Measurements from ENCODE around the gene CFAP299.
"Not testable (repeated sequence)": the region's sequence is repeated elsewhere in the genome, so short reads cannot be mapped to it uniquely, and the experiment has no call there.

CFAP299 gene

DNA sequence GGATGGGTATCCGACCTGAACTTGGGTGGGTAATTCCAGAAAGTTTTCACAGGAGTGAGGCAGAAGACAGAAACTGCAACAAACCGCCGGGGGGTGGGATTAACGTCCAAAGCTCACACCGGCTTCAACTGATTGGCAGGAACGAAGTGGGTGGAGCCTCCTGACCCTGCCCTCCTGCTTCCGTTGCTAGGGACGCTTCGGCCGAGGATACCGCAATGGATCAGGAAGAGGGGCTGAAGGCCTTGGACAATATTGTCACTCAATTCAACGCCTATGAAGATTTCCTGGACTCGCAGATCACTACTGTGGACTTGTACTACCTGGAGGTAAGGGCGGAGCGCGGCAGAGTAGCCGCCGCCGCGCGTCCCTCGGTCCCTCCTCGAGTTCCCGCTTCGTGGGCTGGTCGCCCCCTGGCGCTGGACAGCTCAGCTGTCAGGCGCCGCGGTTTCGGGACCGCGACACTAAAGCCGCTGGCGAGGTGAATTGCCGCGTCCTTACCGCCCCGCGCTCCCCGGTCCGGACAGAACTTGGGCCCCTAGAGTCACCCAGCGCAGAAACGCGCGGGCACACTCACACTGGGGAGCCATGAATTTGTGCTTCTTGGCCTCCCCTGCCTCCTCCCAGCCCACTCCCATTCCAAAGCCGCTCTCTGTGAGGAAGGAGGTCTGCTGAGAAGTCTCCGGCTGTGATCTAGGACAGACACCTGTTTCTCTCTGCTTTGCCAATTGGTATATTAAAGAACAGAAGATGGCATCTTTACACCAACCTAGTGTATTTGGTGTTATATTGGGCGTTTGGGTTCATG, at the start of gene CFAP299:
TSS of gene CFAP299 (plus strand) at position 177 of the 805 bp plus-strand sequence.
- DNase-seq (ENCODE audit: low read depth) = peak; percentile 67

DNA sequence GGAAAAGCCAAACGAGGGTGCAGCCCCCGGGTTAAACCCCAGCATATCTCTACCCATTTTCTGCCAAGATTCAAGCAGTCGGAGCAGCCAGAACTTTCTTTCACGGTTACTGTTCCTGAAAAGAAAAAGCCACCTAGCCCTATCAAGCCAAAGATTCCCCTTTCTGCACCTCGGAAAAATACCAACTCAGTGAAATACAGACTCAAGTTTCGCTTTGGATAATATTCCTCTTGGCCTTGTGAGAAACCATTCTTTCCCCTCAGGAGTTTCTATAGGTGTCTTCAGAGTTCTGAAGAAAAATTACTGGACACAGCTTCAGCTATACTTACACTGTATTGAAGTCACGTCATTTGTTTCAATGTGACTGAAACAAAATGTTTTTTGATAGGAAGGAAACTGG, 49.1 kb upstream of the CFAP299 start:
- no peak for DNase-seq (ENCODE audit: low read depth)

DNA sequence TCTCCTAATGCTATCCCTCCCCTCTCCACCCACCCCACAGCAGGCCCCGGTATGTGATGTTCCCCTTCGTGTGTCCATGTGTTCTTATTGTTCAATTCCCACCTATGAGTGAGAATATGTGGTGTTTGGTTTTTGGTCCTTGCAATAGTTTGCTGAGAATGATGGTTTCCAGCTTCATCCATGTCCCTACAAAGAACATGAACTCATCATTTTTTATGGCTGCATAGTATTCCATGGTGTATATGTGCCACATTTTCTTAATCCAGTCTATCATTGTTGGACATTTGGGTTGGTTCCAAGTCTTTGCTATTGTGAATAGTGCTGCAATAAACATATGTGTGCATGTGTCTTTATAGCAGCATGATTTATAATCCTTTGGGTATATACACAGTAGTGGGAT, 44.9 kb upstream of the CFAP299 start:
- DNase-seq (ENCODE audit: low read depth) = not testable (repeated sequence)

DNA sequence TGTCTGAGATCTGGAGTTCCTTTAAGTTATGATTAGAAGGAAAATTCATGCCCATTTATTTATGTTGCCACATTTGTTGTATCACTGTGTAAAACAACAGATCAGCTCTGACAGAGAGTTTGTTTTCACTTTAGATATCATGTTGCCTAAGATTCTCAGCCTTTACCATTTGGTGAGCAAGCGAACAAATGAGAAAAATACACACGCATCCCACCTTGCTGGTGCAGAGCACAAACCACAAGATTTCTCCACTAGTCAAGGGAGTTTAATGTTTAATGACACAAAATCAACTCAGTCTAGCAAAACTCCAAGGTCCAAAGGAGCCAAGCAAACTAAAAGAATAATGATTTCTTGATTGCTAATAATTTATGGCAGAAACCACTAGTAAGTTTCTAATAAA, 41.3 kb upstream of the CFAP299 start:
- DNase-seq (ENCODE audit: low read depth) = no peak

DNA sequence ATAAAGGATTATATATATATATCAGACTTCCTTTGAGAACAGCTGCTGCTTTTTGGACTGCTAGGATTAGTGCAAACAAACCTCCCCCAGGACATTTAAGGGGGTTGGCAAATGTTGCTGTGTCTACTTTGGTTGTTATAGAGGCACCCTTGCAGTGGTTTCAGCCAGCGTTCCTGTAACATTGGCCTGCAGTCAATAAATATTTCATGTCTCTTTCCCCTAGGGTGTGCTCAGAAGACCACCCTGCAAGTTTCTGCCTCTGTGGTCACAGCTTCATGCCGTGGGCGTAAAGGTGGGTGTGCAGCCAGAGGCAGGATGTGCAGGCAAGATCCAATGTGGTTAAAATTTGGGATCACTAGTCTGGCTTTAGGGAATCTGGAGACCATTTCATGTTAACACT, 40.2 kb upstream of the CFAP299 start:
- no peak for DNase-seq (ENCODE audit: low read depth)

DNA sequence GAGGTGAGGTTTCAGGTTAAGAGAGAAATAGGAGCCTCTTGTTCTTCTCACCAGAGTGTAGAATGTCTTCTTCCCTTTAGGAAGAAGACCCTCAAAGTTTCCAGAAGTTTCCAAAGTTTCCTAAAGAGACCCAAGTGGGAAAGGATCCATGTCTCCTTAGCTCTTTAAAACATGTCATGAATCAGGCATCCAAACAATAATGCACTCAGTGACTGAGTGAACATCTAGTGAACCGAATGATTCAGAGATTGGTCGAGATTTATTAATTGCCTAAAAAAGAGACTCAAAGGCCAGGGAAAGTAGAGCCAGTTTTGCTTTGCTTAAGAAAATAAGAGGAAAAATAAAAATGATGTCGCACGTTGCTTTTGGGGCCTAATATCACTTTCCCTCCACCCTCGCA, 39.7 kb upstream of the CFAP299 start:
- no peak for DNase-seq (ENCODE audit: low read depth)

DNA sequence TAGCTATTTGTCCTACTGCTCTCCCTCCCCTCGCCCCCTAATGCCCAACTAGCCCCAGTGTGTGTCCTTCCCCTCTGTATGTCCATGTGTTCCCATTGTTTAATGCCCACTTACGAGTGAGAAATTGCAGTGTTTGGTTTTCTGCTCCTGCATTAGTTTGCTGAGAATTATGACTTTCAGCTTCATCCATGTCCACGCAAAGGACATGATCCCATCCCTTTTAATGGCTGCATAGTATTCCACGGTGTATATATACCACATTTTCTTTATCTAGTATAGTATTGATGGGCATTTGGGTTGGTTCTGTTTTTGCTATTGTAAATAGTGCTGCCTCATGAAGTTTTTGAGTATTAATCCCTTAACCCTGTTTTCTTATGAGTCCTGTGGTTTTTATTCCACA, 33.6 kb upstream of the CFAP299 start:
- DNase-seq (ENCODE audit: low read depth) = no peak

DNA sequence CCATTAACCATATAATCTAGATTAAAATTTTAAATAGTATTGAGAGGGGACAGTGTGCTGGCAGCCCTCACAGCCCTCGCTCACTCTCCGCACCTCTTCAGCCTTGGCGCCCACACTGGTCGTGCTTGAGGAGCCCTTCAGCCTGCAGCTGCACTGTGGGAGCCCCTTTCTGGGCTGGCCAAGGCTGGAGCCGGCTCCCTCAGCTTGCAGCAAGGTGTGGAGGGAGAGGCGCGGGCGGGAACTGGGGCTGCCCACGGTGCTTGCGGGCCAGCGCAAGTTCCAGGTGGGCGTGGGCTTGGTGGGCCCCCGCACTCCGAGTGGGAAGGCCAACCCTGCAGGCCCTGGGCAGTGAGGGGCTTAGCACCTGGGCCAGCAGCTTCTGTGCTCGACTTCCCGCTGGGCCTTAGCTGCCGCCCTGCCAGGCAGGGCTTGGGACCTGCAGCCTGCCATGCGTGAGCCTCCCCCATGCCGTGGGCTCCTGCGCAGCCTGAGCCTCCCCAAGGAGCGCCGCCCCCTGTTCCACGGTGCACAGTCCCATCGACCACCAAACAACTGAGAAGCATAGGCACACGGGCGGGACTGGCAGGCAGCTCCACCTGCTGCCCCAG, 32.8 kb upstream of the CFAP299 start:
- no peak for DNase-seq (ENCODE audit: low read depth)

DNA sequence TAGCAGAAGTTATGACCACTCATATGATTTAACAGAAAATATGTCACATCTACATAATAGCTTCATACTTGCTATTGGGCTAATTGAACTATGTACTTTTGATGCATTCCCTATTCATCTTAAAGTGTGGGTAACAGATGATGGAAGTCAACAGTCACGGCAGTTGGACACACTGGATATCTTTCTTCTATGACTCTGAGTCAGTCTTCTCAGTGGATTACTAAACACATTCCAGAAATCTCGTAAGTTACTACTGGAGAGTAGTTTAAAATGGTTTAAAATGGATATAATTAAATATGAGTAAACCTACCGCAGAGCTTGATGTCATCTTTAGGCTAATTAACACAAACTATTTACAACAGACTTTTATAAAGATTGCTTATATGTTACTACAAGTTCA, 30.1 kb upstream of the CFAP299 start:
- DNase-seq (ENCODE audit: low read depth) = no peak

DNA sequence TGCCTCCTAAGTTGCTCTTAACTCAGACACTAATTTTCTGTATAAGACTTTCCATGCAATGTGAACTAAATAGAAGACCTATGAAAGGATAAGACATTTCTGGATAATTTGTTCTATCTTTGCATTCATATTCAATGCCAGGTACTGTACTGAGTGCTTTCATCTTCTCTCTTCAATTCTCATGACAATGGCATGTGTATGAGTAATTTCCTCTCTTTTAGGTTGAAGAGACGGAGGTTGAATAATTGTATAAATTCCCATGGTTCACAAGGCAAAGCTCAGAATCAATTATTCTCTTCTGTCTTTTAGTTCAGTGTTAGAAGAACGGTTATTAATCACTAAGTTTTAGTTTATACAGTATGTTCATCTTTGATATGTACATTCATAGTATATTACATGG, 29.3 kb upstream of the CFAP299 start:
- DNase-seq (ENCODE audit: low read depth) = no peak

DNA sequence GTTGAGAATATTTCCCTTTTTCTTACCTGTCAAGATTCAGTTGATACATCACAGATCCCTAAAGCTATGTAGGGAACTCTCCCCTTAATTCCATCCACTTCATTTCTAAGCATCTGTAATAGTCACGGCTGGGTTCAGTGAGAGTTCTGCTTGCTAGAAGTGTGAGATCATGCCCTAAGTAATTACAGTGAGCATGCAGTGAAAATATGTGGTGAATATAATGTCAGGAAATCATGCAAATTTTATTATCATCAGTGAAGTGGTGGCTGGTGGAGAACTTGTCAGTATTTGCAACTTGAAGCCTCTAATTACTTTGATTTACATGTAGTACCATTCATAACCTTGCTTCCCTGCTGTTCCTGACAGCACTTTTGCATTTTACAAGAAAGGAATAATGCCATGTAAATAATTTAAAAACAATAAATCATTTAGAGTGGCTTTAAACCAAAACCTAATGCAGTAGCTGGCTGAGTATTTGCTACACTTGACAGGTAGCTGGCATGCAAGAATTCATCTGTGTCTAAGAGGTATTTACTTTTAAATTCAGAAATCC, 28.3 kb upstream of the CFAP299 start:
- DNase-seq (ENCODE audit: low read depth) = no peak

DNA sequence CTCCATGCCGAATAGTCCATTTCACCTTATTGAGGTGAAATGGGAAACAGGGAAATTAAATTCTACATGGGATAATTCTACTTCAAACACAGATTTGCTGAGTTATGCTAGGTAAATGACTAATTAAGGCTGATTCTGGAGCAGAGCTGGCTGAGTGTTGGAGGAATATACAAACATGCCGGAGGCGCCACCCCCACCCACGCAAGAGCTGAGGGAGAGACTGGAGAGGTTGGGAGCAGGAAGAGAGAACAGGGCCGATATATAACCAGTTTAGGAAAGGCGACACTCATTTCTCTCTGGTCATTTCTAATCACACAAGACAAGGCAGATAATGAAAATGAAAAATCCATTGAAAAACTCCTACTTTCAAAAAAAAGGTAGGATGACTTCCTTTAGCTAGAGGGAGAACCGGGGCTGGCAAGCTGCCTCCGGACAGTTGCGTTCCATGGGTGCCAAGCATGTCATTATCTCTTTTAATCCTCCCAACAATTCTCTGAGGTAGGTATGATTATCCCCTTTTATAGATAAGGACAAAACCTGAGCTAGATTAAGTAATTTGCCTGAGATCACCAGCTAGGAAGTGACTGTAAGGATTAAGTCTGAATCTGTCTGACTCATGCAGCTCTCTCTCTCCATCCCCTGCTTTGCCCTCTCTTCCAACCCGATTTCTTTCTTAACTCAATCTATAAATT, 27.6 kb upstream of the CFAP299 start:
- DNase-seq (ENCODE audit: low read depth) = peak; percentile 72

DNA sequence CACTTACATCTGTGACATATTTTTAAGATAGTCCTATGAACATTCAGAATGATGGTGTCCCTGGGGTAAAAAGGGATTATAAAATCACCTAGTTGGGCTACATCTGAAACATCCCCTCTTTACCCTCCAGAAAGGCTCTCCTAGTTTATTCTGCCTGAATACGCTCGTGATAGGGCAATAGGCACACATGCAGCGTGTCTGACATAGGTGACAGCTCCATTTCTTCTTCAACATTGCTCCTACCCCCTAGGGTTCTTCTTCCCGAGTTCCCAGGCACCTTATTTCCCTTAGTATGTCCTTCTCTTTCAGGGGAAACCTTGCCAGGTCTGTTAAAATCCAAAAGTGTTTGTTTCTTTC, 27.1 kb upstream of the CFAP299 start:
- no peak for DNase-seq (ENCODE audit: low read depth)

DNA sequence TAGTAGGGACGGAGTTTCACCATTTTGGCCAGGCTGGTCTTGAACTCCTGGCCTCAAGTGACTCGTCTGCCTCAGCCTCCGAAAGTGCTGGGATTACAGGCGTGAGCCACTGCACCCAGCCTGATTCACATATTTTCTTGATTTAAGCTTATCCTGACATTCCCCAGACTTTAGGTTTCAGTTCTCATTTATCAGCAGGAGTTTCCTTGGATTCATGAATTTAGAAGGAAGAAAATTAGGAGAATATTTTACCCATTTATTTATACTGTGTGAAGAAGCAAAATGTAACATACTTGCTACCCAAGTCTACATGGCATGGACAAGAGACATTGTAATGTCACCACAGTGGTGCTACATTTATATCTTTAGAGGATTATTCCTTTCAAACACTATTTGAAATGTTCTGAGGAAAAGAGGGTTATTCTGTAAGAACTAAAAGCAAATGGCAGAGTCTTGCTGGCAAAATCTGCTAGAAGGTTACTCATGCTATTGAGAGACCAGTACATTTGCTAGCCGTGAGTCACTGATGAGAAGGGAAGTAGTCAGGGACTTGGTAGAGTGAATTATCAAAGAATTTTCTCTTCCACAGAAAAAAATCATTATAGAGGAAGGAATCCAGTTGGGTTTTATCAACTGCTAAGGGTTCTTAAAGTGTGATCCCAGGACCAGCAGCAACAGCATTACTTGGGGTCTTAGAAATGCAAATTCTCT, 26.1 kb upstream of the CFAP299 start:
- peak; percentile 92 for DNase-seq (ENCODE audit: low read depth)

DNA sequence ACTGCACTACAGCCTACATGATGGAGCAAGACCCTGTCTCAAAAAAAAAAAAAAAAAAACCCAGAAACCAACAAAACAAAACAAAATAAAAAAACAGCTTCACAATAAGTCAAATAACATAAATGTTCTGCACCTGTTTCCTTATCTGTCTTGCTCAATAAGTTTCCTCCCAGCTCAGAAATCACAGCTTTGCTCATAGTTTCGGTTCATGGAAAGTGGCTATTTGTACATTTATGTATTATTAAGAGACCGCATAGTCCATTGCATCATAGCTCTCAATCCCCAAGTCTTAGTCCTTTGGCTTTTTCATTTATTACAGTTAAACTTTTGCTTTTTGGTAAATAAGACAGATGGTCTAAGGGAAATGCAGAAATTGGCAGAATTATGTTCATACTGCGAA, 24.4 kb upstream of the CFAP299 start:
- DNase-seq (ENCODE audit: low read depth) = no peak

DNA sequence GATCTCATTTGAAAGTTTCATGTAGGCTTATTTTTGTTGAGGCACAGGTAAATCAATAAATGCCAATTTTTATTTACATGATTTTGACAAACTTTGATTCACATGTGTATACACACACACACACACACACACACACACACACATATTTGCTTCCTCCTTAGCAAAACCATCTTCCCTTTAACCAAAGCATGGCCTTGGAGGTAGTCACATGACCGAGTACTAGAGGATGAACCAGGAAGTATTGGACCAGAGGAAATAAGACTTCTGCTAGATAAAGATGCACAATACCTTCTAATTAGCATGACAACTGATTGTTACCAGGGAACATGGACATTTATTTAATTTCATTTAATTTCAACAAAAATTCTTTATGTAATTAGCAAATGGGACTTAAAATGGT, 23.4 kb upstream of the CFAP299 start:
- DNase-seq (ENCODE audit: low read depth) = no peak

DNA sequence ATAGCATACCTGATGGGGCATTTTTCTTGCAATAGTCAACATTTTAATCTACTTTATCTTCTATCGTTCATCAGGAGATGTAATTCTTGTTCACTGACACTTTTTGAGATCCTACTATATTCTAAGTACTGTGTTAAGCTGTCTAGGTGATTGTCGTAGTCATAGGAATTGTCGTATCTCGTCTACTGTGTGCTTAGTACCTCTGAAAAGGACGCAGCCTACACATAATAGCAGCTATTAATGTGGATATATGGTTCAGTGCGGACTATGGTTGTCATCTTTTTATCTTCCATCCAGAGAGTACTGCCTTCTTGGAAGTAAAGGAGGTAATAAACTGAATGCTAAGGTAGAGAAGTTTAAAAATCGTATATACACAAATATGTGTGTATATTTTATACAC, 21.9 kb upstream of the CFAP299 start:
- DNase-seq (ENCODE audit: low read depth) = no peak

DNA sequence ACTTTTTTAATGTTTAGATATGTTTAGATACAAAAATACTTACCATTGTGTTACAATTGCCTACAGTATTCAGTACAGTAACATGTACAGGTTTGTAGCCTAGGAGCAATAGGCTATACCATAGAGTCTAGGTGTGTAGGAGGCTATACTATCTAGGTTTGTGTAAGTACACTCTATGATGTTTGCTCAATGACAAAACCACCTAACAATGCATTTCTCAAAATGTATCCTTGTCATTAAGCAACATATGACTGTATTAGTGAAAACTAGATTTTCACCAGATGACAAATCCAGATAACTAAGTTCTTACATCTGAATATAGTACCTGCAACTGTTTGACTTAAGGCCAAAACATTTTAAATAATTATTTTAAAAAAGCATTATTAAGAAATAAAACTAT, 19.7 kb upstream of the CFAP299 start:
- DNase-seq (ENCODE audit: low read depth) = not testable (repeated sequence)

DNA sequence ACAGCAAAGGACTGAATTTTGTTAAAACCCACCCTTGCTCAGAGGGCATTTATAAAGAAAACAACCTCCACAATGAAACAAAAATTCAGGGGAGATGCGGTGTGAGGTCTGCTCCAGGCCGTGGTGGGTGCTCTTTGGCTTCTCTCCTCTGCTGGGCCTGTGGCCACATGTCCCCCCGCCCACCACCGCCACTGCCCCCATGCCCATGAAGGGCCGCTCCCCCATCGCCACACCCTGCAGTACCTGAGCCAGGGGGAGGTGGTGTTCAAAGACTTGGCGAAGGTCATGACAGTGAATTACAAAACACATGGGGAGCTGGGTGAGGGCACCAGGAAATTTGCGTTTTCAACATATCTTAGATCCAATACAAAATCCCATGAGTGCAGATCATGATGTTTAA, 14.2 kb upstream of the CFAP299 start:
- DNase-seq (ENCODE audit: low read depth) = no peak

DNA sequence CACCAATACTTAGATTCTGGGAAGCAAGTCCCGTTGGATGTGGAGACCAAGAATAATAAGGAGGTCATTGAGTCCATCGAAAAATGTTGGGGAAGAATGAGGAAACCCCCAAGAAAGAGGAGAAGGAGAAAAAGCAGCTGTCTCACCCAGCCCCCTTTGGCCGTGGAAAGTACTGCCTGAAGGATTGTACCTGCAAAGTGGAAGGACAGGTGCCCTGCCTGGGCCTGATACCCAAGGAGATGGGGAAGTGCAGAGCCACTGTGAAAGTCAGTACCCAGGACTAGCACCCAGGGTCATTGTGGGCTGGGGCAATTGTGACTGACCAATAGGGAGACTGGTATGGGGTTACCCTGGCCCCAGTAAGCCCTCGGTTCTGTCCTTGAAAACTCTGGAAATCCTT, 13.8 kb upstream of the CFAP299 start:
- DNase-seq (ENCODE audit: low read depth) = no peak

DNA sequence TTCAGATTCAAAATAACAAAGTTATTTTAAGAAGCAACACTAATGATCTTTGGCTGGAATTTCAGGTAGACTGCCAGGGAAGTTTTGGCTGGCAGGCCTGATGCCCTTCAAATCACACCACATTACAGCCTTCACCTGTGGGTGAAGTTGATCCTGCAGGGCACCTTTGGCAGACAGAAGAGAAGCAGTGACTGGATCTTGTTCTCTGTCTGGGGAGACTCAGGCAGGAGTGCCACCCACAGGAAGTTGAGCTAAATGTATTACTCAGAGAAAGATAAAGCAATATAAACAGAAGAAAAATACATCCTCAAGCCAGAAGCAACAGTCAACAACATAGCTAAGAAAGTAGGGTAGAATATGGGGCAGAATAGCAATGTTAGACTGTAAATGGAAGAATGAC, 12.8 kb upstream of the CFAP299 start:
- DNase-seq (ENCODE audit: low read depth) = no peak

DNA sequence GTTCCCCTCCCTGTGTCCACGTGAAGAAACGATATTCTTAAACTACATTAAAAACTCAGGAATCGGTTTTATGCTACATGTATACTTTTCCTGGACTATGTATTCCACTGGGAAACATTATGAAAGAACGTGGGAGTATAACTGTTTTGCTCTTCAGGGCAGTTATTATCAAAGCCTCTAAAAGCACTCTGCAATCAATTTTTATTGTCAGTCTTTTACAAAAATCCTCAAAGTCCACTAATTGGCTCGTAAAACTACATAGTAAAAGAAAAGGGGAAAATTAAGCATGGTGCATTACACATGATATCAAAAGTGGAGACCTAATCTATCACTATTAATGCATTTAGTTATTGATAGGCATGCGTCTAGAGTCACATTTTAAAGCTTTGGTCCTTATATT, 11.4 kb upstream of the CFAP299 start:
- DNase-seq (ENCODE audit: low read depth) = no peak

DNA sequence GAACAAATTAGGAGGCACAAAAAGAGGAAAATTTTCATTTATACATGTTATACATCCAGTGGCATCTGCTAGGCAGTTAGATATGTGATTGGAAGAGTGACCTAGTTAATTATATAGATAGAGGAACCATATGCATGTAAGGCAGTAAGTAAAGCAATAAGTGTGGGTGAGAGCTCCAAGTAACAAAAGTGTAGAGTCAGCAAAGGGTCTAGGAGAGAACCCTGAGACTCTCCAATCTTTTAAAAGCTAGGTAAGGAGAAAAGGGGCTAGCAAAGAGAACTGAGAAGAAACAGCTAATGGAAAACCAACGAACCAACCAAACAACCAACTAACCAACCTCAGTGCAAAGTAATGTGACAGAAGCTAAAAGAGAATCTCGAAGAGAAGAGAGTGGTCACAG, 3.8 kb upstream of the CFAP299 start:
- no peak for DNase-seq (ENCODE audit: low read depth)

Data from non-pigmented ciliary epithelial cell (primary cell).